K562 (cell line): ENCODE data around the gene C1QTNF6. TPM values are rescaled to one million over a fixed set of nuclear protein-coding genes. Genes with fewer than 3 reads are reported as not detected.

Source experiments
- ATAC-seq: fragments of 200-7000 bp; cut with Tn5 transposase; 3 replicates; pipeline ENCODE4 v1.9.1; 2020; ENCODE audit warnings: moderate library complexity
- BruUV-seq: library from RNA; stranded (reverse); fragments of 400-500 nt; replicated peaks from 2 replicates; lab custom pipeline; 2021; lab: Mats Ljungman, UMichigan
- CTCF ChIA-PET: fragments of 300-600 bp; formaldehyde crosslinking; extraction: SDS; loops from one replicate; lab custom pipeline; 2021; ENCODE audit warnings: low intra/inter-chr PET ratio; lab: Yijun Ruan, JAX
- POLR2A ChIA-PET: fragments of 300-600, 350-650 bp; sonication (Branson Sonifier 250); formaldehyde crosslinking; extraction: SDS; loops from one replicate; lab custom pipeline; 2021; ENCODE audit warnings: antibody characterized with exemption, inconsistent platforms; lab: Yijun Ruan, JAX
- DNase-seq, 4 experiments: peaks; one replicate each; pipeline versions ENCODE4 v3.0.0 to v3.0.0-alpha.2; 2011 to 2018; ENCODE audit warnings: low spot score in 3 of 4, mixed read lengths in 3 of 4; ENCODE audit errors: extremely low read depth in 1 of 4
- FAIRE-seq: peaks from 2 replicates; lab custom pipeline; 2011; peaks lifted over from hg19 to GRCh38; lab: Jason Lieb, UNC
- H2AFZ ChIP-seq: 2 replicates; pipeline ENCODE4 v1.6.0; 2011; ENCODE audit warnings: low read depth, low read length, control low read depth, inconsistent platforms
- H3K27ac ChIP-seq: fragments of 200-600 bp; 3 replicates; pipeline ENCODE4 v1.8.0; 2011; ENCODE audit warnings: low read depth, mild to moderate bottlenecking, control low read depth, inconsistent platforms, low read length, moderate library complexity, mixed read lengths; ENCODE audit errors: extremely low read depth
- H3K27me3 ChIP-seq, 2 experiments: fragments of 300-600 bp in 1 of 2; 2 replicates in 1 of 2; 3 replicates in 1 of 2; pipeline versions ENCODE4 v1.6.0 to v1.8.0; 2011; ENCODE audit warnings: inconsistent platforms in 2 of 2, low read length in 2 of 2, mild to moderate bottlenecking in 1 of 2, mixed read lengths in 1 of 2, moderate library complexity in 1 of 2; ENCODE audit not compliant: control insufficient read depth in 2 of 2, insufficient read depth in 2 of 2
- H3K36me3 ChIP-seq: fragments of 300-600 bp; 3 replicates; pipeline ENCODE4 v1.8.0; 2011; ENCODE audit warnings: mild to moderate bottlenecking, low read length, inconsistent platforms; ENCODE audit not compliant: control insufficient read depth, insufficient read depth
- H3K4me1 ChIP-seq, 2 experiments: fragments of 200-600 bp in 1 of 2; replicated peaks in 1 of 2; 2 replicates in 1 of 2; 3 replicates in 1 of 2; pipeline versions ENCODE4 v1.5.1 to v1.8.0; 2011; ENCODE audit warnings: inconsistent platforms in 2 of 2, low read length in 2 of 2, mild to moderate bottlenecking in 1 of 2, mixed read lengths in 1 of 2, moderate library complexity in 1 of 2; ENCODE audit not compliant: control insufficient read depth in 2 of 2, insufficient read depth in 2 of 2
- H3K4me2 ChIP-seq: 2 replicates; pipeline ENCODE4 v1.6.1; 2011; ENCODE audit warnings: low read length, control low read depth, inconsistent platforms, mixed read lengths; ENCODE audit not compliant: insufficient read depth
- H3K4me3 ChIP-seq: fragments of 200-600 bp; sonication (generic), shearing (Covaris generic); 2 replicates; pipeline ENCODE4 v1.5.1; 2016; ENCODE audit warnings: control low read depth, inconsistent platforms
- H3K79me2 ChIP-seq: fragments of 200-600 bp; 3 replicates; pipeline ENCODE4 v1.8.0; 2011; ENCODE audit warnings: low read length, inconsistent platforms; ENCODE audit not compliant: control insufficient read depth, insufficient read depth
- H3K9ac ChIP-seq, 2 experiments: 2 replicates each; pipeline versions ENCODE4 v1.6.0 to v1.6.1; 2011; ENCODE audit warnings: low read depth in 2 of 2, low read length in 2 of 2, control low read depth in 1 of 2, inconsistent platforms in 1 of 2, mild to moderate bottlenecking in 1 of 2, mixed read lengths in 1 of 2; ENCODE audit not compliant: insufficient read depth in 1 of 2
- H3K9me1 ChIP-seq: one replicate; pipeline ENCODE4 v1.6.0; 2011; ENCODE audit warnings: inconsistent platforms, mild to moderate bottlenecking, low read length, moderate library complexity; ENCODE audit not compliant: control insufficient read depth, insufficient read depth
- H3K9me3 ChIP-seq: replicated peaks from 2 replicates; pipeline ENCODE4 v1.5.1; 2011; ENCODE audit warnings: low read depth, low read length, inconsistent platforms; ENCODE audit not compliant: control insufficient read depth, insufficient read depth
- H4K20me1 ChIP-seq: replicated peaks from 2 replicates; pipeline ENCODE4 v1.6.1; 2011; ENCODE audit warnings: low read length, inconsistent platforms, mixed read lengths; ENCODE audit not compliant: control insufficient read depth, insufficient read depth
- CCAR2 ChIP-seq: fragments of 200-400 bp; formaldehyde crosslinking; IDR thresholded peaks from 2 replicates; pipeline ENCODE4 v1.6.1; 2017; ENCODE audit warnings: mild to moderate bottlenecking, low read depth, low read length
- CTBP1 ChIP-seq: fragments of 450-650 bp; IDR thresholded peaks from 2 replicates; pipeline ENCODE4 v1.6.1; 2016; ENCODE audit warnings: borderline replicate concordance
- MCM7 ChIP-seq, 2 experiments: fragments of 450-650 bp; IDR thresholded peaks; 2 replicates each; pipeline ENCODE4 v1.6.1; 2016 to 2018
- NFRKB ChIP-seq: fragments of 450-650 bp; IDR thresholded peaks from 2 replicates; pipeline ENCODE4 v1.6.1; 2016; ENCODE audit warnings: low read depth
- PCBP1 ChIP-seq: fragments of 200-400 bp; formaldehyde crosslinking; IDR thresholded peaks from 2 replicates; pipeline ENCODE4 v1.6.1; 2018; ENCODE audit warnings: mild to moderate bottlenecking, low read depth, low read length; ENCODE audit not compliant: poor library complexity, severe bottlenecking
- SIX5 ChIP-seq, 2 experiments: IDR thresholded peaks; 2 replicates each; pipeline ENCODE4 v1.6.1; 2011; ENCODE audit warnings: low read length in 2 of 2, borderline replicate concordance in 1 of 2, low read depth in 1 of 2, mild to moderate bottlenecking in 1 of 2, moderate library complexity in 1 of 2; ENCODE audit not compliant: insufficient read depth in 1 of 2
- SMARCA5 ChIP-seq: fragments of 450-650 bp; IDR thresholded peaks from 2 replicates; pipeline ENCODE4 v1.6.1; 2016
- ZEB2 ChIP-seq: fragments of 450-650 bp; IDR thresholded peaks from 2 replicates; pipeline ENCODE4 v1.6.1; 2016
- ZNF165 ChIP-seq: fragments of 250-450 bp; sonication (Bioruptor Pico); IDR thresholded peaks from 2 replicates; pipeline ENCODE4 v1.4.0; 2020; ENCODE audit warnings: borderline replicate concordance
- ZNF444 ChIP-seq: fragments of 250-450 bp; sonication (Bioruptor Pico); IDR thresholded peaks from 2 replicates; pipeline ENCODE4 v1.4.0; 2020; ENCODE audit warnings: mild to moderate bottlenecking, moderate library complexity
- ZNF75A ChIP-seq: fragments of 450-650 bp; formaldehyde crosslinking; IDR thresholded peaks from 2 replicates; pipeline ENCODE4 v1.4.0; 2020; ENCODE audit warnings: mild to moderate bottlenecking
- WGBS: fragments of 100-300 bp; shearing (Covaris generic); methylation state at CpG from one replicate; pipeline ENCODE4 v1.1.6; 2016; ENCODE audit warnings: low coverage, mixed read lengths; ENCODE audit not compliant: insufficient coverage; ENCODE audit errors: missing lambda C conversion rate; 5-methylcytosine and 5-hydroxymethylcytosine counted together
- in situ Hi-C: fragments of 300-500 bp; cut with MboI; formaldehyde crosslinking; loops from 4 replicates; pipeline ENCODE4 v1.15.0; 2018; ENCODE audit warnings: inconsistent platforms, mixed read lengths
- intact Hi-C: fragments of 100-400 bp; cut with micrococcal nuclease; formaldehyde crosslinking; loops from 2 replicates; pipeline ENCODE4 v1.14.2; 2022
- polyA plus RNA-seq, 8 experiments: library from polyadenylated mRNA; depleted of rRNA in 4 of 8; stranded (reverse) in 5 of 8; unstranded in 3 of 8; fragments of >200 nt; fragmentation: Nextera tagmentation in 2 of 8; fragmentation: Illumina TruSeq in 1 of 8; extraction: Ambion mirVana in 2 of 8; extraction: Trizol in 1 of 8; gene quantifications; 2 replicates each; pipeline versions ENCODE4 v1.2.1 to v1.2.3, GENCODE V29; 2011 to 2014; ENCODE audit warnings: inconsistent platforms in 1 of 8, missing spikeins in 1 of 8
- total RNA-seq, 7 experiments: library from RNA; depleted of rRNA in 6 of 7; stranded (reverse); fragments of >200 nt in 6 of 7; fragmentation: Illumina TruSeq in 2 of 7; extraction: Trizol in 2 of 7; gene quantifications; 2 replicates each; pipeline versions ENCODE4 v1.2.1 to v1.2.3, GENCODE V29; 2011 to 2021; ENCODE audit warnings: low replicate concordance in 1 of 7
- TF ChIP-seq, protein P1 (sequence below): fragments of 250-450 bp; sonication (Bioruptor Pico); IDR thresholded peaks from 2 replicates; pipeline ENCODE4 v1.8.0; 2021; ENCODE audit warnings: borderline replicate concordance, mild to moderate bottlenecking, moderate library complexity; ENCODE audit not compliant: poor library complexity, severe bottlenecking
- TF ChIP-seq, protein P2 (sequence below): fragments of 250-450 bp; sonication (Bioruptor Pico); IDR thresholded peaks from 2 replicates; pipeline ENCODE4 v1.4.0; 2020; ENCODE audit warnings: mild to moderate bottlenecking

C1QTNF6 gene
- total and polyA plus RNA-seq, 9 of the 15 experiments (the other 6 are each of a cell fraction or from before 2014, with no cell fraction given): 0.18 to 0.92 (median 0.55) TPM

DNA sequence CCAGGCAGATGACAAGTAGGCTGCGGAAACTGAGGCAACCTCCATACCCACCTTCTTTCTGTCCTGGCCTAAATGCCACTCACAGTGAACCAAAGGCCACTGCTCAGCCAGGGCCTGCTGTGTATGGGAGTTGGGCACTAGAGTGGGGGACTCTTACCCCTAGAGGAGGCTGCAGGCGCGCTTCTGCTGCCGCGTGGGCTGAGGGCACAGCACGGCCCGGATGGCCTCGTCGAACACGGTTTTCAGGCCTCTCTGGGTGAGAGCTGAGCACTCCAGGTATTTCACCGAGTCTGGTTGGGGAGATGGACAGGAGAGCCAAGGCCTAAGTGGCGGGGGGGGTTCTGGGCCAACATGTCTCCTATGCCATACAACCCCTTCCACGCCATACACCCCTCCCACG, 38.5 kb upstream of the C1QTNF6 start (continued):
- TF ChIP-seq, protein P1, sequence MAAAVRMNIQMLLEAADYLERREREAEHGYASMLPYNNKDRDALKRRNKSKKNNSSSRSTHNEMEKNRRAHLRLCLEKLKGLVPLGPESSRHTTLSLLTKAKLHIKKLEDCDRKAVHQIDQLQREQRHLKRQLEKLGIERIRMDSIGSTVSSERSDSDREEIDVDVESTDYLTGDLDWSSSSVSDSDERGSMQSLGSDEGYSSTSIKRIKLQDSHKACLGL: no peak
- TF ChIP-seq ZNF165 (CRISPR knock-in tag) (no peak), ZNF444 (CRISPR knock-in tag) (no peak), PCBP1 (no peak), SIX5 (IDR thresholded peaks at IDR 0.05; ENCODE audit: borderline replicate concordance in 1 of 2, insufficient read depth in 1 of 2, low read depth in 1 of 2, low read length in 2 of 2) (no peak)

DNA sequence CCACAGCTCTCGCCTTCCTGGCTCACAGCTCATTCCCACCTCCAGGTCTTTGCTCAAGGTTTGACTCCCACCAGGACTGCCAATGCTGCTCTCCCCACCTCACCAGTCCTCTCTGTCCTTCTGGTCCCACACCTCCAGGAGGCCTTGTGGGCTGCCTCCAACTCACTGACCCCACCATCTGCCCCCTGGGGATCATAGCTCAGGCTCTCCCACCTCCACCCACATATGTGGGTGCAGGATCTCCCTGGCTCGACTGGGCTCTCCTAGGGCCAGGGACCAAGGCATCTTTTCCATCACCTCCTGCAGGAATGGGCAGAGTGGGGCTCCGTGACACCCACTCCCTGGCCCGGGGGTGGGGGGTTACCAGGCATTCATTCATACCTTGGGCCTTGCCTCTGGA, 38.0 kb upstream of the C1QTNF6 start:
- in situ Hi-C loops: no loop called here
- DNase-seq: no peak
- Histone ChIP-seq H3K36me3 (peaks cover 60% of the 10 kb centered on the region; the same call in 2 of the 3 replicates), H3K27ac (no peak overlapping the region), H4K20me1 (no peaks in the 10 kb centered on the region), H3K4me1 (peaks cover 17 to 29% of the 10 kb centered on the region in 2 experiments), H2AFZ (no peak overlapping the region), H3K4me3 (no peak overlapping the region), H3K9me3 (no peaks in the 10 kb centered on the region), H3K9me1 (no peaks in the 10 kb centered on the region), H3K4me2 (no peak overlapping the region), H3K9ac (no peak overlapping the region), H3K27me3 (no peaks in the 10 kb centered on the region), H3K79me2 (peaks cover 12% of the 10 kb centered on the region)
- POLR2A ChIA-PET: interaction anchor here (0.8 to 1.6 kb wide), 2 partner anchors 10 to 16 kb away, joined by 3 to 4 read pairs; no protein-coding TSS in a partner anchor
- CTCF ChIA-PET: no interaction called here
- intact Hi-C loops: no loop called here
- 91% methylated on average over 3 of the region's 4 CpGs for WGBS
- TF ChIP-seq CTBP1 (no peak), NFRKB (no peak), ZEB2 (no peak), SMARCA5 (no peak), MCM7 (IDR thresholded peaks at IDR 0.05) (no peak), ZNF75A (no peak), CCAR2 (no peak)
- TF ChIP-seq, protein P2, sequence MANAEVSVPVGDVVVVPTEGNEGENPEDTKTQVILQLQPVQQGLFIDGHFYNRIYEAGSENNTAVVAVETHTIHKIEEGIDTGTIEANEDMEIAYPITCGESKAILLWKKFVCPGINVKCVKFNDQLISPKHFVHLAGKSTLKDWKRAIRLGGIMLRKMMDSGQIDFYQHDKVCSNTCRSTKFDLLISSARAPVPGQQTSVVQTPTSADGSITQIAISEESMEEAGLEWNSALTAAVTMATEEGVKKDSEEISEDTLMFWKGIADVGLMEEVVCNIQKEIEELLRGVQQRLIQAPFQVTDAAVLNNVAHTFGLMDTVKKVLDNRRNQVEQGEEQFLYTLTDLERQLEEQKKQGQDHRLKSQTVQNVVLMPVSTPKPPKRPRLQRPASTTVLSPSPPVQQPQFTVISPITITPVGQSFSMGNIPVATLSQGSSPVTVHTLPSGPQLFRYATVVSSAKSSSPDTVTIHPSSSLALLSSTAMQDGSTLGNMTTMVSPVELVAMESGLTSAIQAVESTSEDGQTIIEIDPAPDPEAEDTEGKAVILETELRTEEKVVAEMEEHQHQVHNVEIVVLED (CRISPR knock-in tag): no peak
- no TSS peak for BruUV-seq
- no peak for ATAC-seq
- no peak for FAIRE-seq
